ENCODE data around the gene TRERF1.

DNA sequence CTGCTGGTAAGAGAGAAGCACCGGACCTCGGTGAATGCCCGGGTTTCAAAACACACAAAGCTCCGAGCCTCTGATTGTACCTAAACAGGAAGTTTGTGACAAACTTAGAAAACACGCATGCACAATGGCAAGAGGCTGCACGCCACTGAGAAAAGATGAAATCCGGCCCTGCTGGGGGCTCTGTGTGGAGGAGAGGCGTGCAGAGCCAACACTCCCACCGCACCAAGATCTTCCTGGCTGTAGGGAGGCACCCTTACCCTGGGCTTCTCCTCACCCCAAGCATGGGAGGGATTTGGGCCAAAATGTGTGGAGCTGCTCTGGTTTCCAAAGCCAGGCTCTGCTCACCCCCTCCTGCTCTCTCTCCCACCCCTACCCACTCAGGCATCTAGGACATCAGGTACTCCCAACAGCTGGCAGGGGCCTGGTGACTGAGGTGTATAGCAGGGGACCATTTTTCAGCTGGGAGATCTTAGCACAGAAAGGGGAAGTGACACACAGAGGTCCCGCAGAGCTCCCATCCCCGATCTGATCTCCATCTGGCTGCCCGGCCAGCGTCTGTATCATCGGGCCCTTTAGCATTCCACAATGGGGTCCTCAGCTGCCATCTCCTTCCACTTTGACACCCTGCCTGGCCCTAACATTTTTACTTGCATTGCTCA is 84.2 kb downstream of the TRERF1 start:
- TF ChIP-seq CTCF (conservative IDR thresholded peaks at IDR 0.05; ENCODE audit: low read depth, low read length) = no peak
- no peak for TF ChIP-seq MXI1 (IDR thresholded peaks at IDR 0.05; ENCODE audit: borderline replicate concordance, low read depth, low read length)
- no peak for TF ChIP-seq CEBPB (IDR thresholded peaks at IDR 0.05; ENCODE audit: low read depth, low read length)
- TF ChIP-seq POLR2A (IDR thresholded peaks at IDR 0.05; ENCODE audit: low read depth, low read length) = no peak
- TF ChIP-seq SMC3 (IDR thresholded peaks at IDR 0.05; ENCODE audit: low read depth, low read length) = no peak
- TF ChIP-seq FOS (IDR thresholded peaks at IDR 0.05; ENCODE audit: low read depth, low read length) = no peak
- peak; percentile 17; the same call in 1 of the 2 replicates for TF ChIP-seq MAZ (IDR thresholded peaks at IDR 0.05; ENCODE audit: borderline replicate concordance, low read depth, low read length)

Measured in IMR-90 (cell line).